Lung (tissue), 12 donors: ENCODE measurements around the gene ENTPD7. TPM values are rescaled to one million over a fixed set of nuclear protein-coding genes. Genes with fewer than 3 reads are reported as not detected.
"Not testable (repeated sequence)": the region's sequence is repeated elsewhere in the genome, so short reads cannot be mapped to it uniquely, and the experiment has no call there.

Experiments used
- ATAC-seq: fragments of 200-7000 bp; cut with Tn5 transposase; one replicate; pipeline ENCODE4 v1.9.1; 2020; ENCODE audit warnings: moderate number of reproducible peaks; ENCODE audit not compliant: insufficient read depth, low FRiP score
- DNase-seq, 3 donors: peaks; one replicate each; pipeline ENCODE4 v3.0.0-alpha.2; 2013 to 2017
- H3K27ac ChIP-seq, 2 donors: one replicate each; pipeline ENCODE4 v1.5.1; 2013; ENCODE audit warnings: mild to moderate bottlenecking in 2 of 2, moderate library complexity in 2 of 2, control low read depth in 1 of 2, inconsistent platforms in 1 of 2, low read depth in 1 of 2, low read length in 1 of 2
- H3K27me3 ChIP-seq, 3 donors: one replicate each; pipeline ENCODE4 v1.5.1; 2013; ENCODE audit warnings: low read length in 2 of 3; ENCODE audit not compliant: control insufficient read depth in 3 of 3, insufficient read depth in 3 of 3
- H3K36me3 ChIP-seq, 4 donors: one replicate each; pipeline ENCODE4 v1.5.1; 2013; ENCODE audit warnings: low read length in 4 of 4, mild to moderate bottlenecking in 1 of 4, moderate library complexity in 1 of 4; ENCODE audit not compliant: control insufficient read depth in 4 of 4, insufficient read depth in 4 of 4
- H3K4me1 ChIP-seq, 5 donors: one replicate each; pipeline ENCODE4 v1.5.1; 2013; ENCODE audit warnings: low read length in 5 of 5, mild to moderate bottlenecking in 2 of 5, moderate library complexity in 1 of 5; ENCODE audit not compliant: control insufficient read depth in 5 of 5, insufficient read depth in 5 of 5
- H3K4me3 ChIP-seq: one replicate; pipeline ENCODE4 v1.5.1; 2013; ENCODE audit warnings: mild to moderate bottlenecking, control low read depth, moderate library complexity
- H3K9ac ChIP-seq, 2 donors: one replicate each; pipeline ENCODE4 v1.5.1; 2013; ENCODE audit warnings: low read length in 2 of 2, control low read depth in 1 of 2; ENCODE audit not compliant: insufficient read depth in 1 of 2
- H3K9me3 ChIP-seq, 4 donors: one replicate each; pipeline ENCODE4 v1.5.1; 2013; ENCODE audit warnings: low read length in 3 of 4, mild to moderate bottlenecking in 1 of 4, moderate library complexity in 1 of 4; ENCODE audit not compliant: control insufficient read depth in 4 of 4, insufficient read depth in 3 of 4
- CTCF ChIP-seq: IDR thresholded peaks from 2 replicates; pipeline ENCODE4 v1.5.1; 2012; ENCODE audit warnings: mild to moderate bottlenecking; ENCODE audit errors: control extremely low read depth, extremely low read depth
- WGBS, 2 donors: extraction: QIAGEN DNeasy Blood & Tissue Kit; methylation state at CpG; one replicate each; pipeline ENCODE4 v1.1.7; 2013; 5-methylcytosine and 5-hydroxymethylcytosine counted together
- polyA plus RNA-seq, 2 donors: library from polyadenylated mRNA; stranded (reverse); fragments of 200-250 nt; gene quantifications; one replicate each; pipeline ENCODE4 v1.2.1, GENCODE V29; 2013
- total RNA-seq, 2 donors: library from RNA; depleted of rRNA in 1 of 2; stranded (reverse); fragments of >200 nt in 1 of 2; gene quantifications; one replicate each; pipeline ENCODE4 v1.2.1, GENCODE V29; 2014 to 2021
- donor health status: control.
- donor health status: control.
- donor health status: Bipolar disorder and iron deficiency.
- donor health status: healthy.
- donor health status: DM: yes; HTN: yes; CAD: no.

ENTPD7 gene
- total and polyA plus RNA-seq, 4 donors = 1.0 to 14.6 (median 10.6) TPM

DNA sequence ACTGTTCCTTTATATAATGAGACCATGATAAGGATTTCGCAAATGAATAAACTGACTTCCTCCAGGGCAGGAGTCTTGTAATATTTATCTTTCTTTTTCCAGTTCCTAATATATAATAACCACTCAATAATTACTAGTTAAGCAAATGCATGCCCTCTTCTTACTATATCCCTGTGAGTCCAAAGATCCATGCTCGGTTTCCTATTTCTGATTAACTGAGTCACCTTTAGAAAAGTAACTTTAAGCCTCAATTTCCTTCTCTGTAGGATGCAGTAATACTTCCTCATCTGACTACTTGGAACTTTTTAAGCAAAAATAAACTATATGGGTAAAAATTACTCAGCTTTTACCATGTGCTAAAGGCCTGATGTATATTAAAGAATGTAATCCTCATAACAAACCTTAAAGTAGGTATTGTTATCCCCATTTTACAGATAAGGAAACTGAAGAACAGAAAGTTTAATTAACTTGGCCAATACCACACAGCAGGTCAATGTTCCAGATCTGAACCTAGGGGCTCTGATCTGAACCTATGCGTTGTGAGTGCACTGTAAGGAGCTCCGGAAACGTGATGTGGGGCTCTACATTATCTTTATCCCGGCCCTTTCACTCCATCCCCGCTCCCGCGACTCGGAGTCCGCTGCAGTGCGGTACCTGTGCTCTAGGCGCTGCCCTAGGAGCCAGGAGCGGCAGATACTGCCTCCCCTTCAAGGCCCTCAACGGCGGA is 72.2 kb downstream of the ENTPD7 start:
- Histone ChIP-seq H3K4me3 (peak overlapping the region; percentile 99), H3K27me3 (no peaks in the 10 kb centered on the region), H3K4me1 (peaks cover 0 to 11% (median 6%) of the 10 kb centered on the region in 5 donors), H3K9me3 (no peaks in the 10 kb centered on the region), H3K27ac (peak overlapping the region; percentile 90 to 96), H3K36me3 (peaks cover 0 to 8% (median 4%) of the 10 kb centered on the region in 4 donors), H3K9ac (peak overlapping the region; percentile 38 to 63)
- no peak for TF ChIP-seq CTCF
- ATAC-seq (peak; percentile 3), DNase-seq (no peak)
- 4 to 5% methylated on average over 16 of the region's 16 CpGs for WGBS, 2 donors

- no peaks in the 10 kb centered on the region for H3K27me3 ChIP-seq
- TF ChIP-seq CTCF = no peak
- peak within 1 kb of the TSS; percentile 99 for H3K4me3 ChIP-seq
- DNase-seq (peak; percentile 98 to 99 (median 98)), ATAC-seq (peak; percentile 94)
- no peaks in the 10 kb centered on the region for H3K9me3 ChIP-seq
- peaks cover 0 to 9% (median 3%) of the 10 kb centered on the region in 4 donors for H3K36me3 ChIP-seq
- peak within 1 kb of the TSS; percentile 76 to 92 for H3K9ac ChIP-seq
- H3K27ac ChIP-seq = peak within 1 kb of the TSS; percentile 90 to 96
- H3K4me1 ChIP-seq = peaks cover 0 to 11% (median 6%) of the 10 kb centered on the region in 5 donors
- WGBS, 2 donors = 0% methylated on average over 72 to 73 of the region's 73 CpGs
Observed at GRCh38 chr10:99732033-99732842, 72.9 kb downstream of the ENTPD7 start, which contains the start of the genes COX15 and CUTC. Gene COX15, minus strand, starts transcription at chr10:99732127. Its CDS starts 78 bp downstream, at chr10:99732049. Gene CUTC, plus strand, starts transcription at chr10:99732234. Its CDS starts 115 bp downstream, at chr10:99732349.

- peaks cover 0 to 10% (median 3%) of the 10 kb centered on the region in 4 donors for H3K36me3 ChIP-seq
- H3K27ac ChIP-seq = no peak overlapping the region
- TF ChIP-seq CTCF = no peak
- DNase-seq = peak; percentile 21 to 67 (median 45)
- no peaks in the 10 kb centered on the region for H3K9me3 ChIP-seq
- no peaks in the 10 kb centered on the region for H3K27me3 ChIP-seq
- no peak overlapping the region for H3K4me3 ChIP-seq
- peaks cover 0 to 11% (median 6%) of the 10 kb centered on the region in 5 donors for H3K4me1 ChIP-seq
- 60 to 88% methylated on average over 8 of the region's 8 CpGs for WGBS, 2 donors
- ATAC-seq = no peak
- no peak overlapping the region for H3K9ac ChIP-seq
Observed at GRCh38 chr10:99733366-99733765, 74.1 kb downstream of the ENTPD7 start.

GRCh38 chr10:99734111-99734510 is 74.8 kb downstream of the ENTPD7 start:
- not testable (repeated sequence) for H3K9ac ChIP-seq, DNase-seq, ATAC-seq, H3K27ac ChIP-seq, H3K27me3 ChIP-seq, H3K9me3 ChIP-seq, H3K4me3 ChIP-seq
- 98% methylated on average over 10 of the region's 10 CpGs for WGBS, 2 donors
- H3K4me1 ChIP-seq = peaks cover 0 to 11% (median 6%) of the 10 kb centered on the region in 5 donors
- H3K36me3 ChIP-seq = peaks cover 0 to 12% (median 6%) of the 10 kb centered on the region in 4 donors
